B cell (primary cell): ENCODE results near the gene CDC45. TPM values are rescaled to one million over a fixed set of nuclear protein-coding genes. Genes with fewer than 3 reads are reported as not detected.

Experiments used
- ATAC-seq: fragments of 200-7000 bp; cut with Tn5 transposase; one replicate; pipeline ENCODE4 v1.10.0; 2021; ENCODE audit warnings: low read depth, mild to moderate bottlenecking, moderate number of reproducible peaks, moderate library complexity
- CTCF ChIA-PET: fragments of 350-600 bp; sonication (Branson Sonifier 250); formaldehyde crosslinking; loops from one replicate; lab custom pipeline; 2021; ENCODE audit warnings: antibody characterized with exemption, inconsistent platforms; lab: Charles Lee
- POLR2A ChIA-PET: fragments of 350-600 bp; sonication (Branson Sonifier 250); formaldehyde crosslinking; loops from one replicate; lab custom pipeline; 2021; ENCODE audit warnings: antibody characterized with exemption; lab: Charles Lee
- DNase-seq: peaks from one replicate; pipeline ENCODE4 v3.0.0; 2013
- H2AFZ ChIP-seq: 2 replicates; pipeline ENCODE4 v1.6.1; 2012; ENCODE audit warnings: mild to moderate bottlenecking, low read depth, low read length; ENCODE audit not compliant: insufficient read depth, poor library complexity, severe bottlenecking
- H3K27ac ChIP-seq, 2 donors: 1 replicate in 1 of 2; 2 replicates in 1 of 2; pipeline ENCODE4 v1.5.1; 2012 to 2013; ENCODE audit warnings: low read length in 2 of 2, mild to moderate bottlenecking in 2 of 2, moderate library complexity in 1 of 2
- H3K27me3 ChIP-seq, 4 experiments: fragments of 200-600 bp in 1 of 4; sonication (generic) in 1 of 4; replicated peaks in 1 of 4; 1 replicate in 2 of 4; 2 replicates in 2 of 4; pipeline versions ENCODE4 v1.6.1 to v1.7.0; 2013 to 2016; ENCODE audit warnings: low read length in 3 of 4, mild to moderate bottlenecking in 2 of 4, mixed read lengths in 1 of 4, moderate library complexity in 1 of 4; ENCODE audit not compliant: insufficient read depth in 4 of 4, control insufficient read depth in 3 of 4; ENCODE audit errors: control extremely low read depth in 1 of 4
- H3K36me3 ChIP-seq, 2 experiments: replicated peaks in 1 of 2; 1 replicate in 1 of 2; 2 replicates in 1 of 2; pipeline versions ENCODE4 v1.6.1 to v1.7.1; 2013; ENCODE audit warnings: low read length in 1 of 2; ENCODE audit not compliant: insufficient read depth in 2 of 2, control insufficient read depth in 1 of 2; ENCODE audit errors: control extremely low read depth in 1 of 2, extremely low read depth in 1 of 2
- H3K4me1 ChIP-seq, 2 donors: fragments of 200-600 bp in 1 of 2; sonication (generic) in 1 of 2; 1 replicate in 1 of 2; 2 replicates in 1 of 2; pipeline versions ENCODE4 v1.5.1 to v1.6.1; 2013 to 2017; ENCODE audit warnings: low read length in 2 of 2; ENCODE audit not compliant: control insufficient read depth in 2 of 2, insufficient read depth in 2 of 2
- H3K4me2 ChIP-seq: replicated peaks from 2 replicates; pipeline ENCODE3; 2012; ENCODE audit warnings: mild to moderate bottlenecking, low read depth, low read length; ENCODE audit not compliant: poor library complexity, severe bottlenecking
- H3K4me3 ChIP-seq, 5 experiments: fragments of 200-600 bp in 1 of 5; sonication (generic) in 1 of 5; 1 replicate in 3 of 5; 2 replicates in 2 of 5; pipeline versions ENCODE4 v1.5.1 to v1.7.0; 2011 to 2016; ENCODE audit warnings: low read length in 4 of 5, mild to moderate bottlenecking in 4 of 5, low read depth in 2 of 5, control low read depth in 1 of 5, moderate library complexity in 1 of 5; ENCODE audit not compliant: insufficient read depth in 1 of 5; ENCODE audit errors: control extremely low read depth in 1 of 5, extremely low read depth in 1 of 5
- H3K79me2 ChIP-seq: fragments of 200-600 bp; sonication (generic); one replicate; pipeline ENCODE4 v1.6.0; 2016; ENCODE audit warnings: low read length; ENCODE audit not compliant: control insufficient read depth, insufficient read depth
- H3K9ac ChIP-seq: fragments of 200-600 bp; sonication (generic); 2 replicates; pipeline ENCODE4 v1.6.1; 2017; ENCODE audit warnings: mild to moderate bottlenecking, low read length, moderate library complexity
- H3K9me3 ChIP-seq, 3 donors: one replicate each; pipeline versions ENCODE4 v1.6.1 to v1.7.1; 2013; ENCODE audit warnings: low read length in 2 of 3; ENCODE audit not compliant: control insufficient read depth in 2 of 3, insufficient read depth in 1 of 3; ENCODE audit errors: control extremely low read depth in 1 of 3
- H4K20me1 ChIP-seq: 2 replicates; pipeline ENCODE4 v1.6.0; 2012; ENCODE audit warnings: mild to moderate bottlenecking, low read length; ENCODE audit not compliant: insufficient read depth, control insufficient read depth, poor library complexity, severe bottlenecking
- H3K27ac Mint-ChIP-seq: one replicate; pipeline ENCODE4 v1.8.0; 2021; ENCODE audit warnings: mixed read lengths
- H3K27me3 Mint-ChIP-seq: one replicate; pipeline ENCODE4 v1.8.0; 2021; ENCODE audit warnings: mixed read lengths
- H3K4me1 Mint-ChIP-seq: one replicate; pipeline ENCODE4 v1.8.0; 2021; ENCODE audit warnings: mixed read lengths
- H3K4me3 Mint-ChIP-seq: one replicate; pipeline ENCODE4 v1.8.0; 2021; ENCODE audit warnings: mixed read lengths
- H3K9me3 Mint-ChIP-seq: one replicate; pipeline ENCODE4 v1.8.0; 2022; ENCODE audit warnings: mixed read lengths; ENCODE audit not compliant: insufficient read depth
- CTCF ChIP-seq: fragments of 200-600 bp; IDR thresholded peaks from one replicate; pipeline ENCODE4 v1.8.0; 2022; ENCODE audit warnings: antibody characterized with exemption, mild to moderate bottlenecking
- EZH2 ChIP-seq: IDR thresholded peaks from 2 replicates; pipeline ENCODE4 v1.6.1; 2012; ENCODE audit warnings: borderline replicate concordance, low read depth, mild to moderate bottlenecking, moderate library complexity, low read length; ENCODE audit not compliant: insufficient read depth, poor library complexity, severe bottlenecking
- WGBS: methylation state at CpG from one replicate; pipeline ENCODE4 v1.1.5; 2013; ENCODE audit warnings: missing lambda C conversion rate; ENCODE audit not compliant: insufficient coverage; 5-methylcytosine and 5-hydroxymethylcytosine counted together
- intact Hi-C: fragments of 100-400 bp; cut with micrococcal nuclease; formaldehyde crosslinking; loops from one replicate; pipeline ENCODE4 v1.10.0; 2022
- polyA plus RNA-seq: library from polyadenylated mRNA; depleted of rRNA; stranded (reverse); fragments of >200 nt; gene quantifications from 2 replicates; pipeline ENCODE4 v1.2.3, GENCODE V29; 2012
- total RNA-seq, 2 donors: library from RNA; stranded (reverse); fragments of 120-200 nt in 1 of 2; gene quantifications; 1 replicate in 1 of 2; 2 replicates in 1 of 2; pipeline versions ENCODE4 v1.2.3 to v1.2.4, GENCODE V29; 2013 to 2022

The CDC45 gene
- total and polyA plus RNA-seq, 2 donors (not counting 1 experiment from before 2014, with no cell fraction given): 0.49 to 1.4 TPM

GRCh38 chr22:19432133-19432851 lies 47.4 kb upstream of the CDC45 start, which contains the start of gene MRPL40:
TSS of gene MRPL40 (plus strand) at chr22:19432545. CDS start at chr22:19432555, 10 bp downstream.
- H3K27me3 Mint-ChIP-seq: no peaks in the 10 kb centered on the region
- Histone ChIP-seq H3K27ac (peak within 1 kb of the TSS; percentile 91 to 97), H2AFZ (peak within 1 kb of the TSS; percentile 93), H4K20me1 (peaks cover 30% of the 10 kb centered on the region), H3K4me2 (peak within 1 kb of the TSS; percentile 98), H3K4me1 (peaks cover 46 to 63% of the 10 kb centered on the region in 2 donors), H3K4me3 (peak within 1 kb of the TSS; percentile 73 to 90 (median 85)), H3K9ac (peak within 1 kb of the TSS; percentile 96), H3K9me3 (no peaks in the 10 kb centered on the region), H3K36me3 (peaks cover 2 to 13% of the 10 kb centered on the region in 2 experiments), H3K27me3 (no peaks in the 10 kb centered on the region), H3K79me2 (peaks cover 49% of the 10 kb centered on the region)
- ChIA-PET CTCF (interaction anchor here (0.7 to 0.9 kb wide), 3 partner anchors 15 to 71 kb away, joined by 3 to 4 read pairs (median 3); partner anchors contain the start of gene C22orf39), POLR2A (interaction anchor here (0.9 to 3.9 kb wide), 11 partner anchors 13 to 258 kb away, joined by 3 to 29 read pairs (median 6); partner anchors contain the start of genes C22orf39, CDC45, CLTCL1 and SLC25A1)
- TF ChIP-seq EZH2 (no peak), CTCF (no peak)
- DNase-seq (peak; percentile 90), ATAC-seq (peak; percentile 87)
- H3K27ac Mint-ChIP-seq: peak within 1 kb of the TSS; percentile 98
- under 1% methylated on average over 74 of the region's 74 CpGs for WGBS
- intact Hi-C loops: loop anchor here (1.0 to 5.0 kb wide), 6 partner anchors 15 to 287 kb away; partner anchors contain the start of genes C22orf39, CDC45, CLTCL1 and ESS2
- H3K4me1 Mint-ChIP-seq: peaks cover 62% of the 10 kb centered on the region
- no peaks in the 10 kb centered on the region for H3K9me3 Mint-ChIP-seq
- H3K4me3 Mint-ChIP-seq: peak within 1 kb of the TSS; percentile 93
